Measurements from ENCODE around the gene OR1I1. TPM values are rescaled to one million over a fixed set of nuclear protein-coding genes. Genes with fewer than 3 reads are reported as not detected.

Gene OR1I1
- polyA plus RNA-seq, 1 donor from 2014 or later: not detected

GRCh38 chr19:15114153-15114540 is 32.1 kb downstream of the OR1I1 start:
- Histone ChIP-seq H3F3A (ENCODE audit: insufficient read depth, low read length, poor library complexity, severe bottlenecking) (no peaks in the 10 kb centered on the region), H3K79me2 (replicated peaks; ENCODE audit: insufficient read depth, low read length) (no peaks in the 10 kb centered on the region), H3K9me3 (ENCODE audit: low read length) (no peaks in the 10 kb centered on the region), H3K36me3 (ENCODE audit: insufficient read depth, low read length) (peaks cover 5% of the 10 kb centered on the region), H3K9me2 (ENCODE audit: insufficient read depth, low read length) (no peaks in the 10 kb centered on the region), H3K27me3 (ENCODE audit: insufficient read depth, low read depth, low read length) (no peaks in the 10 kb centered on the region), H2AFZ (ENCODE audit: low read depth, low read length) (no peak overlapping the region), H4K20me1 (ENCODE audit: insufficient read depth) (no peaks in the 10 kb centered on the region), H3K4me3 (ENCODE audit: low read length) (no peak overlapping the region), H3K4me2 (ENCODE audit: low read length) (no peak overlapping the region), H3K9ac (ENCODE audit: low read length) (no peak overlapping the region), H3K27ac (ENCODE audit: low read length) (no peak overlapping the region)
- TF ChIP-seq MXI1 (conservative IDR thresholded peaks at IDR 0.05; ENCODE audit: poor library complexity, severe bottlenecking) (no peak), EP300 (conservative IDR thresholded peaks at IDR 0.05; ENCODE audit: poor library complexity, severe bottlenecking) (no peak), EZH2 (IDR thresholded peaks at IDR 0.05; ENCODE audit: borderline replicate concordance, insufficient read depth, low read length, poor library complexity, severe bottlenecking) (no peak), CTCF (IDR thresholded peaks at IDR 0.05; ENCODE audit: poor library complexity, severe bottlenecking) (no peak), RAD21 (conservative IDR thresholded peaks at IDR 0.05) (no peak), TAF1 (IDR thresholded peaks at IDR 0.05; ENCODE audit: low read depth) (no peak), POLR2AphosphoS5 (IDR thresholded peaks at IDR 0.05) (no peak), REST (IDR thresholded peaks at IDR 0.05; ENCODE audit: borderline replicate concordance) (no peak), SMC3 (conservative IDR thresholded peaks at IDR 0.05; ENCODE audit: poor library complexity) (no peak)

- peaks cover 5% of the 10 kb centered on the region for H3K36me3 ChIP-seq (ENCODE audit: insufficient read depth, low read length)
These were observed 33.1 kb downstream of the OR1I1 start for GRCh38 chr19:15115080-15115479.

More at GRCh38 chr19:15115080-15115479, 33.1 kb downstream of the OR1I1 start:
- no peak for TF ChIP-seq EZH2 (IDR thresholded peaks at IDR 0.05; ENCODE audit: borderline replicate concordance, insufficient read depth, low read length, poor library complexity, severe bottlenecking)
- no peak for TF ChIP-seq REST (IDR thresholded peaks at IDR 0.05; ENCODE audit: borderline replicate concordance)
- no peak for TF ChIP-seq EP300 (conservative IDR thresholded peaks at IDR 0.05; ENCODE audit: poor library complexity, severe bottlenecking)
- TF ChIP-seq RAD21 (conservative IDR thresholded peaks at IDR 0.05): no peak
- no peak for TF ChIP-seq CTCF (IDR thresholded peaks at IDR 0.05; ENCODE audit: poor library complexity, severe bottlenecking)
- no peak for TF ChIP-seq TAF1 (IDR thresholded peaks at IDR 0.05; ENCODE audit: low read depth)
- TF ChIP-seq MXI1 (conservative IDR thresholded peaks at IDR 0.05; ENCODE audit: poor library complexity, severe bottlenecking): no peak
- Histone ChIP-seq H2AFZ (ENCODE audit: low read depth, low read length) (no peak overlapping the region), H3K9me2 (ENCODE audit: insufficient read depth, low read length) (no peaks in the 10 kb centered on the region), H3K9ac (ENCODE audit: low read length) (no peak overlapping the region), H3K27ac (ENCODE audit: low read length) (no peak overlapping the region), H3K4me2 (ENCODE audit: low read length) (no peak overlapping the region), H3K27me3 (ENCODE audit: insufficient read depth, low read depth, low read length) (no peaks in the 10 kb centered on the region), H4K20me1 (ENCODE audit: insufficient read depth) (no peaks in the 10 kb centered on the region), H3K9me3 (ENCODE audit: low read length) (no peaks in the 10 kb centered on the region), H3K79me2 (replicated peaks; ENCODE audit: insufficient read depth, low read length) (no peaks in the 10 kb centered on the region), H3K4me3 (ENCODE audit: low read length) (no peak overlapping the region), H3F3A (ENCODE audit: insufficient read depth, low read length, poor library complexity, severe bottlenecking) (no peaks in the 10 kb centered on the region)
